NK-92 (cell line): ENCODE results near the gene CCNB1.
"Not testable (repeated sequence)": the region's sequence is repeated elsewhere in the genome, so short reads cannot be mapped to it uniquely, and the experiment has no call there.

Experiments used
- DNase-seq: peaks from one replicate; lab custom pipeline; 2025; ENCODE audit not compliant: unreplicated experiment; lab: John Stamatoyannopoulos, UW

The CCNB1 gene

GRCh38 chr5:69181659-69182293, 14.8 kb downstream of the CCNB1 start:
- DNase-seq = not testable (repeated sequence)

- DNase-seq = no peak
These were observed 17.7 kb downstream of the CCNB1 start for GRCh38 chr5:69184621-69185020.

DNA sequence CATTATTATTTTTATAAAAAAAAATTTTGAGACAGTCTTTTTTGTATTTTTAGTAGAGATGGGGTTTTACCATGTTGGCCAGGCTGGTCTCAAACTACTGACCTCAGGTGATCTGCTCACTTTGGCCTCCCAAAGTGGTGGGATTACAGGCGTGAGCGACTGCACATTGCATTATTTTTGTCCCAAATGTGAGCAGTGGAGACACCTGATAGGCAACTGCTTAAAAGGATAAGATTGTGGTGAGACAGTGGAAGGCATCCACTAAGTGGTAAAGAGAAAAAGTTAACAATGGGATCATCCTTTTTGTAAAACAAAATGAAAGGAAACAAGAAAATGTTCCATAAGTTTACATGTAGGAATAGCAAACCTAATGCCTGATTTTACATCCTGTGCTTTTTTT, 20.4 kb downstream of the CCNB1 start:
- DNase-seq = no peak

DNA sequence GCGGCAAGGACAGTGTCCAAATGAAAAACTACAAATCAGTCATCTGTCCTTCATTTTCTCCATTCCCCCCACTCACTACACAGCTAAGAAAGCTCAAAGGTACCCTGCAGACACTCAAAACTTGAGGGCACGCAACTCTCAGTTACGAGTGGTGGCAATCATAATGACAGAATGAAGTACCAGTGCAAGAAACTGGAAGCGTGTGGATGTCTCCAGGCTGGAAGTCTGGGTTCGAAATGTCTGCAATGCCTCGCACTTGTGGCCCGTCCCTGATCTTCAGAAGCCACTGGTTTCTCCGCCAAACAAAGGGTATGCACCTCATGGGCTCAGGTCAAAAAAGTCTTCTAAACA, 21.8 kb downstream of the CCNB1 start:
- no peak for DNase-seq

- DNase-seq = peak; percentile 41
These were observed 22.5 kb downstream of the CCNB1 start, which contains the start of gene CENPH for GRCh38 chr5:69189162-69190086. CENPH (plus strand) TSS chr5:69189583; CDS start chr5:69189635, 52 bp downstream.

- DNase-seq = no peak
These were observed 35.5 kb downstream of the CCNB1 start for GRCh38 chr5:69202497-69202896.

- DNase-seq = no peak
These were observed 39.7 kb downstream of the CCNB1 start for GRCh38 chr5:69206528-69207190.

- no peak for DNase-seq
These were observed 42.7 kb downstream of the CCNB1 start for GRCh38 chr5:69209602-69210001.

GRCh38 chr5:69211200-69211599, 44.2 kb downstream of the CCNB1 start:
- DNase-seq = no peak

- DNase-seq = no peak
These were observed 45.1 kb downstream of the CCNB1 start for GRCh38 chr5:69212022-69212421.

DNA sequence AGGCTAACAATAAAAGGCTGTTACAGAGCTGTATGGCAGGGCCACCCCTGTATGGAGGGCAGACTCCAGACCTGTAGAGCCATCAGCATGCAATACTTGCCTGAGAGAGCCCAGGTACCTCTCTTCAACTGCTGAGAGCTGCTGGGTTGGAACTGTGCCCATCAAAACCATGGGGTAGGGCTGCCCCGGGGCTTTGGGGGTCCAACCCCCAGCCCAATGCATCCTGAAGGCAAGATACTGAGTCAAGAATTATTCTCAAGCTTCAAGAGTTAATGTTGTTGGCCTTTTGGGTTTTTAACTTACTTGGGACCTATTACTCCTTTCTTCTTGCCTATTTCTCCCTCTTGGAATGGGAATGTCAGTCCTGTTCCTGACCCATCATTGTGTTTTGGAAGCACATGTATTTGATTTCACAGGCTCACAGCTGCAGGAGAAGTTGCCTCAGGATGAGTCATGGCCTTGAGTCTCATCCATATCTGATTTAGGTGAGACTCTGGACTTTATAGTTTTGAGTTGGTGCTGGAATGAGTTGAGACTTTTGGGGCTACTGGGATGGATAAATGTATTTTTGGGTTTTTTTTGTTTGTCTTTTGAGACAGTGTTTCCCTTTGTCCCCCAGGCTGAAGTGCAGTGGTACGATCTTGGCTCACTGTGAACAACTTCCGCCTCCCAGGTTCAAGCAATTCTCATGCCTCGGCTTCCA, 46.7 kb downstream of the CCNB1 start:
- no peak for DNase-seq

GRCh38 chr5:69217151-69217511, 50.2 kb downstream of the CCNB1 start:
- no peak for DNase-seq

DNA sequence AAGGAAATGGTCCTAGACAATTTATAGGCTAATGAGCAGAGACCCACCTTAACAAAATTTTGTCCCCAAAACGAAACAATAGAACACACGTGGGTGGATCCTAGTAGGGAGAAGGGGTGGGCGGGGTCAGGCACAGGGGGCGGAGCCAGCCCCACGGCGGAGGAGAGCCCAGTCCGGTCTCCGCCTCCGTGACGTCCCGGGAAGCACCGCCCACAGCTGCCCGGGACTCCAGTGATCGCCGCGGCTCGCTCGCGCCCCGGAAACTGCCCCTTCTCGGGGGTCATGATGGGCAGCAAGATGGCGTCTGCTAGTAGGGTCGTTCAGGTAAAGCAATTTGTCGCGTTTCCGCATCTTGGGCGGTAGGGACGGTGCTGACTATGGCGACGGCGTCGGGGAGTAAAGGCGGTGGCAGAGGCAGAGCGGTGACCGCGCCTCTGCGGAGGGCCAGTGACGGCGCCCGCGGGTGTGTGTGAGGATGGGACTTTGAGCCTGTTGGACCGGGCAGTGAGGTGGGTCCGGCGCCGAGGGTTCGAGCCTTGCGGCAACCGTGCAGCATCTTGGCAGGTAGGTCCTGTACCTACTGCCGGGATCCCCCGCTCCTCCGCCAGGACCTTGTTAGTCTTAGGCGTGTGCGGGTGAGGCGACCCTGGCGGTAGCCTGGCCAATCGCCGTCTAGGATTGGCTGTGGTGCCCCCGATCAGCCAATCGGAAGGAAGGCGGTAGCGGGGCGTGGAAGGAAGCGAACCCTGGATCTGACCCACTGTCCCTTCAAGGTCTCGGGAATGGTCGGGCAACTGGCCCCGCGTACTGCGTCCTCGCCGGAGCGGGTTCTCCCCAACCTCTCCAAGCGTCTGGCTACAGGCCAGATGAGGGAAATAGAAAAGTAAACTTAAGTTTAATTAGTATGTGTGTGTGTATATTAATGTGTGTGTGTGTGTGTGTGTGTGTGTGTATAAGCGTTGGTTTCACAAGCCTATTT, 50.9 kb downstream of the CCNB1 start:
- DNase-seq = peak; percentile 72

DNA sequence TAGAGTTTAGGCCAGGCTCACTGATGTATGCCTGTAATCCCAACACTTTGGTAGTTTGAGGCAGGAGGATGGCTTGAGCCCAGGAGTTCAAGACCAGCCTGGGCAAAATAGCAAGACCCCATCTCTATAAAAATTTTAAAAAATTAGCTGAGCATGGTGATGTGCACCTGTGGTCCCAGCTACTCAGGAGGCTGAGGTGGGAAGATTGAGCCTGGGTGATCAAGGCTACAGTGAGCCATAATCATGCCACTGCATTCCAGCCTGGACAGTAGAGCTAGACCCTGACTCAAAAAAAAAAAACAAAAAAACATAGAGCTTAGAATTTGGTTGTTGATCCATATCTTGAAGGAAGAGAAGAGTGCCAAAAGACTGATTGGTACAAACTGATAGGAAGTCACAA, 53.0 kb downstream of the CCNB1 start:
- DNase-seq = no peak

GRCh38 chr5:69220371-69220770, 53.4 kb downstream of the CCNB1 start:
- DNase-seq = not testable (repeated sequence)

DNA sequence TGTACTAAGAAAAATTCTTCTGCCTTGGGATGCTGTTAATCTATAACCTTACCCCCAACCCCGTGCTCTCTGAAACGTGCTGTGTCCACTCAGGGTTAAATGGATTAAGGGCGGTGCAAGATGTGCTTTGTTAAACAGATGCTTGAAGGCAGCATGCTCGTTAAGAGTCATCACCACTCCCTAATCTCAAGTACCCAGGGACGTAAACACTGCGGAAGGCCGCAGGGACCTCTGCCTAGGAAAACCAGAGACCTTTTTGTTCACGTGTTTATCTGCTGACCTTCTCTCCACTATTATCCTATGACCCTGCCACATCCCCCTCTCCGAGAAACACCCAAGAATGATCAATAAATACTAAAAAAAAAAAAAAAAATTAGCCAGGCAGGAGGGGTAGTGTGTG, 53.9 kb downstream of the CCNB1 start:
- DNase-seq = not testable (repeated sequence)

GRCh38 chr5:69224520-69224919, 57.6 kb downstream of the CCNB1 start:
- DNase-seq = no peak

DNA sequence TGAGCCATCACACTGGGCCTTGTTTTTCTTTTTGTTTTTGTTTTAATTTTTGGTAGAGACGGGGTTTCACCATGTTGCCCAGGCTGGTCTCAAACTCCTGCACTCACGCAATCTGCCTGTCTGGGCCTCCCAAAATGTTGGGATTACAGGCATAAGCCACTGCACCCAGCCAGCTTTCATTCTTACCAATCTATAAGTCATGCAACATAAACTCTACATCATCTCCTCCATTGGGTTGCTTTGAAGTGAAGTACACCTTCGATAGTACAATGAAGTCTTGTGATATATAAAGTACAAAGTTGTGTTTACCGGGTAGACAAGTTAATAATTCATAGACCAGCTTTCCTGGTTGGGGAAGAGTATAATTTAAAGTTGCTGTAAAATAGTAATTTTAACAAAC, 58.9 kb downstream of the CCNB1 start:
- no peak for DNase-seq
